ENCODE data around the gene TNP1.

TNP1 gene

DNA sequence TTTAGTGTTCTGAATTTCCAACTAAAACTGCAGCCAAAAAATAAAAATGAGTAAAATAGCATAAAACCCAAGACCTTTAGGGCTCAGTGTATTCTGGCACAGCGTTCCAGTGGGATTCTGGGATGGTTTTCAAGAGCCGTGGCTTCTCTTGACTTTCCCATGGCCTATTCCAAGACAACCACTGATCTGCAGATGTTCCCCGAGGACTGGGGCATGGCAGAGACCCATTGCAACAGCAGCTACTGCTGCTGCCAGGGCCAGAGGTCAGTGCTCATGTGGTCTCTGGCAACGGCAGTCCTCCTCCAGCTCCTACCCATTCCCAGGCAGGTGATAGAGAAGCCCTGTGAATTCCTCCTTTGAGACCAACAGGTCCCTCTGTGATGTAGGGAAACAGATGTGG is 26.8 kb downstream of the TNP1 start:
- no peak for DNase-seq

- no peak for DNase-seq
Observed at GRCh38 chr2:216830346-216830745, 29.5 kb downstream of the TNP1 start.

- DNase-seq = no peak
Observed at GRCh38 chr2:216829533-216829932, 30.3 kb downstream of the TNP1 start.

- DNase-seq = no peak
Observed at GRCh38 chr2:216827073-216827720, 32.7 kb downstream of the TNP1 start.

DNA sequence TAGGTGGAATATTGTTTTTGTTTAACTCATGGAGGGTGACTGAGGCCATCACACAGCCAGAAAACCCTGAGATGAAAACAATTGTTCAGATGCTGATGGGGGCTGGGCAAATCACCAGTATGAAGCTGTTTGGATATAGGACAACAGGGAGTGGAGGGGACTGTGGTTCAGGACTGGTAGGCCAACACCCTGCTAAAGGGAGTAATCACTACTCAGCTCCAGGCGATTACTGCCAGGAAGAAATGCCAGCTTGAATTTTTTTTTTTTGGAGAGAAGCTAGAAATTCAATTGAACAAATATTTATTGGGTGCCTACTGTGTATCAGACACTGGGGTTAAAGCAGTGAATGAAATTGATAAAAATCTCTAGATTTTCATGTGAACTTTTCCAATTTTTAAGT is 37.4 kb downstream of the TNP1 start:
- no peak for DNase-seq

- no peak for DNase-seq
Observed at GRCh38 chr2:216820709-216821108, 39.2 kb downstream of the TNP1 start.

GRCh38 chr2:216819766-216820165 is 40.1 kb downstream of the TNP1 start:
- DNase-seq = no peak

GRCh38 chr2:216819055-216819454 is 40.8 kb downstream of the TNP1 start:
- no peak for DNase-seq

DNA sequence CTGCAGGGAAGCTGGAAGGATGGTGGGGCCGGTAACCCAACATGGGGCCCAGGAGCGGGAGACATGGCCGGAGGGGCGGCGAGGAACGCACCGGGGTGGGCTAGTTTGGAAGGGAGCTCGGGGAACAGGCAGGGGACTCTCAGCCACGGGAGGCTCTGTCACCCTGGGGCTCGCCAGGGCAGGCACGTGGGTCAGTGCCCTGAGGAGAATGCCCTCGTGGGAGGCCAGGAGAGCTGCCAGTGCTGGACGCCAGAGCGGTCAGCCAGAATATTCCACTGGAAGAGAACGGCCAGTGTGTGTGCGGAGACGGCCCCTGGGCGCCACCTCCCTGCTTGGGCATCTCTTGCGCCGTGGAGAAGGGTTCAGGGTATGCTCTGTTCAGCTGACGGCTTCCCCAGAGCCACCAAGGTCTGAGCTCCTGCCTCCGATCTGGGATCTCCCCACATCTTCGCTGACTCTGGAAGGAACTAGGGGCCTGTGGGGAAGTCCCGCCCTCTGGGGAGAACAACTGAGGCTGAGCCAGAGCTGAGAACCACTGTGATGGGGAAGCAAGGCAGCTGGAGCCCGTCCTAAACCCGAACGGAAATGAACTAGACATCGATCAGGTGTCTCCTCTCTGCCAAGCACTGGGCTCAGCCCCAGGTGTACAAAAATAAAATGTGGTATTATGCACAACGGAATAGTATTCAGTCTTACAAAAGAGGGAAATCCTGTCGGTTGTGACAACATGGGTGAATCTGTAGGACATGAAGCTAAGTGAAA is 49.3 kb downstream of the TNP1 start:
- DNase-seq = no peak
